CD4-positive, alpha-beta T cell treated with Interleukin-2 at 100 ng/mL for 4 hours (primary cell): ENCODE measurements around the gene WDR93.

ENCODE experiments used
- DNase-seq: peaks from one replicate; pipeline ENCODE4 v3.0.0-alpha.2; 2020; ENCODE audit warnings: low spot score

WDR93 gene

DNA sequence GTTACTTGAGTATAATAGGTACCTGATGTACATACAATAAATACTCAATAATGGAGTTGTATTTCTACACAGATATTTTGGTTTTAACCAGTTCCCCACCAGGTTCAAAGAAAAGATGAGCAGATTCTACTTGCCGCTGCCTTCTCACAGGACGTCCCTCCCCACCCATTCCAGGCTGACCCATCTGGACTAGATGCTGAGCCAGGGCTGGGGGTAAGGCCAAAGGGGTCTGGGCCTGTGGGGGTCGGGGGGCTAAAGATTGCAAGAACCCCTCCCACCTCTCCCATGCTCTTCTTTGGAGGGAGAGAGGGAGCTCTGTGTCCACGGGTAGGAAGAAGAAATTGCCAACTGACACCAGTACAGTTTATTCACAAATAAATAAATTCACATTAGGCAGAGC lies 58.9 kb downstream of the WDR93 start:
- no peak for DNase-seq

DNA sequence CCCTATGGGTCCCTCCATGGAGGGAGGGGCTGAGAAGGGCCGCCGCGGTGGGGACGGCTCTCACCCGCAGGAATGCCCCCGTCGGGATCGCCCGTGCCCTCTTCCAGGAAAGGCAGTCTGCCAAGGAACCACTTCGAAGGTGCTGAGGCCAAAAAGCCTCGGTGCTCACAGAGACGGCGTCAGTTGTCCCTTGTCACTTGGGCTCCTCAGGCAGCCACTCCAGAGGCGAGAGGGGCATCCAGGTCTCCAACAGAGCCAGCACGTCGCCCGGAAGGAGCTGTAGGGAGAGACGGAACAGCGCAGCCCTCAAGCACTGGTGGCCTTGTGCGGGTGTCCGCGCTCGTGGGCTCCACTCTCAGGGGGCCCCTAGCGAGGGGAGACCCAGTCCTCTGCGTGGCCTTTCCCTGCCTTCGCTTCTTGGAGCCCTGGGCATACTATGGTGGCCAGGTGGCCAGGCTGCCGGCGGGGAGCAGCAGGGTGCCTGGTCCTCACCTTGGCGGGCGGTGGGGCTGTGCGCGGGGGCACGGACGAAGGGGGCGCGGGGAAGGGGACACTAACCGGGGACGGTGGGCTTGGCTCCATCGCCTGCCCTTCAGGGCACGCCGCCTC lies 59.4 kb downstream of the WDR93 start:
- no peak for DNase-seq

DNA sequence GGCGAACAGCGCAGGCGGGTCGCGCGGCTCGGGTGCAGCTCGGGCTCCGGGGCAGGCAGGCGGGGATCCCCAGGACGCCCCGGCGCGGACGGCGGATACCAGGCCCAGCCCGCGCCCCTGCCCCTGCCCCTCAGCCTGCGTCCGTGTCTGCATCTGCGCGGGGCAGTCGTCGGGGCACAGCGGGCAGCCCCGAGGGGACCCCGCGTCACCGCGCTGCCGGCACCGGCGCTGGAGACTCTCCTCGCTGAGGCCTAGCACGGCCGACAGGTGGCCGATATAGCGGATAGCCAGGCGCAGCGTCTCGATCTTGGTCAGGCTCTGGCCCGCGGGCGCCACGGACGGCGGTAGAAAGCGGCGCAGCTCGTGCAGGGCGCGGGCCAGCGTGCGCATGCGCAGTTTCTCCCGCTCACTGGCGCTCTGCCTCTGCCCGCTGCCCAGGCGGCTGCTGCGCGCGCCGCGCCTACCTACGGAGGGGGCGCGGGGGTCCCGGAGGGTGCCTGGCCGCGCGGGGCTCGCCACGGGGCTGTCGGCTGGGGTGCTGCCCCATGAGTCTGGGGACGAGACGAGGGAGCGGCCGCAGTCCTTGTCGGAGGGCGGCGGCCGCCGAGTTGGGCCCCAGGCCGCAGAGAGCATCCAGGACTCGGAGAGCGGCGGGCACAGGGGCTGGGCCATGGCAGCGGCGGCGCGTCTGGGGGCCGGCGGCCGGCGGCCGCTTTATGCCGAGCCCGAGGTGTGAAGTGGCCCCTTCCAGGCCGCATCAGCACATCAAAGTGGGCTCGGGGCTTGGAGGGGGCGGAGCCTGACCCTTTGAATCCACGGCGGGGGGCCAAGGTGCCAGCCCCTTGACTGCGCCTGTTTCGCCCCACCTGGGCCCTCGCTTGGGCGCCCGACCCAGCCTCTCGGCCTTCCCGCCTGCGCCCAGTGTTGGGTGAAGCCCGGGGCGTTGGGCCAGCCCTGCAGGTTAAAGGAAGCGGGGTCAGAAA lies 60.2 kb downstream of the WDR93 start, which contains the start of gene MESP1:
Gene MESP1 (minus strand): TSS at position 690 of the 983 bp plus-strand sequence. CDS start 18 bp downstream, at position 672.
- peak; percentile 90 for DNase-seq

DNA sequence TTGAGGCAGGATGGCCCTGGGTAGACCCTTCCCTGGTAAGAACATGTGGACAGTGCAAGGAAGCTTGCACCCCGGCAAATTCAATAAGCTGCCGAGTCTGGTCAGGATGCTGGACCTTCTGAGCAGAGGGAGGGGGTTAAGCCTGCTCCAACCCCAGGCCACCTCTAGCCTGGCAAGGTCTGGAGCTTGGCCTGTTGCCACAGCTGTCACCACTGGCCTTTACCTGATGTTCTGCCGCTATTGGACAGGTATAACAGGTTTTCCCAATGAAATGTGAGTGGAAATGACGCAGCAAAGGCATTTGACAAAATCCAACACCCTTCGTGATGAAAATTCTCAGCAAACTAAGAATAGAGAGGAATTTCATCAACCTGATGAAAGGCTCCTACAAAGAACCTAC lies 61.1 kb downstream of the WDR93 start:
- no peak for DNase-seq

DNA sequence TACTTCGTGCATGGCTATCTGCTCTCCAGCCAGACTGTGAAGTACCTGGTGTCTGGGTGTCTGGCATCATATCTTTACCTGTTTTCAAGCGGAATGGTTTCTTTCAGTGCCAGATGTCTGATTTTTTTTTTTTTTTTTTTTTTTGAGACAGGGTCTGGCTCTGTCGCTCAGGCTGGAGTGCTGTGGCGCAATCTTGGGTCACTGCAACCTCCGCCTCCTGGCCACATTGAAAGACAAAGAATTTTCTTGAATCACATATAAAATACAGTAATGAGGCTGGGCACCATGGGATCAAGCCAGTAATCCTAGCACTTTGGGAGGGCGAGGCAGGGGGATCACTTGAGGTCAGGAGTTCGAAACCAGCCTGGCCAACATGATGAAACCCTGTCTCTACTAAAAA lies 63.2 kb downstream of the WDR93 start:
- no peak for DNase-seq

DNA sequence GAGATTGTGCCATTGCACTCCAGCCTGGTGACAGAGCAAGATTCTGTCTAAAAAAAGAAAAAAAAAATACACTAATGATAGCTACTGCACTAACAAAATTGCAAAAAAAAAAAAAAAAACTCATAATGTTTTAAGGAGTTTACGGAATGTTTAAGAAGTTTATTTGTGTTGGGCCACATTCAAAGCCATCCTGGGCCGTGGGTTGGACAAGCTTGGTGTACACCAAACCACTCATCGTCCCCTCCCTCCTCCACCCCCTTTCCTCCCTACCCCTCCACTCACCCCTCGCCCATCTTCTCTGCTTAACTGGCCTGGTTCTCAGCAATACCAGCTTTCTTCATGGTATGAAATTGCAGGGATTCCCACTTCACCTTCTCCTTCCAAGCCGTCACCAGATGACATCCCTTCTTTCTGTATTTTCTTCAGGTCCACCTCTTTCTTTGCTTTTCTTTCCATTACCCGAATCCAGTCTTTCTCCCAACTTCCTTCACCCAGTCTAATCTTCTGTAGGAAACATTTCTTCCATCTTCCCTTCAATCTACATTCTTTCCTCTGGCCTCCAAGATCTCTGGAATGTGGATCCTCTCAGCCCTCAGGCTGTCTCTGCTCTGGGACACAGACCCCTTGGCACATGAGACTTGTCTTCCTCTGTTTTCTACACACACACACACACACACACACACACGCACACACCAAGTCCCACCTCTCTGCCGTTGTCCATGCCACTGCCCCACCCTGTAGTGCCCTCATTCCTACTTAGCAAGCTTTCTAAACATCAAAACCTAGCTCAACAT lies 63.9 kb downstream of the WDR93 start:
- no peak for DNase-seq

DNA sequence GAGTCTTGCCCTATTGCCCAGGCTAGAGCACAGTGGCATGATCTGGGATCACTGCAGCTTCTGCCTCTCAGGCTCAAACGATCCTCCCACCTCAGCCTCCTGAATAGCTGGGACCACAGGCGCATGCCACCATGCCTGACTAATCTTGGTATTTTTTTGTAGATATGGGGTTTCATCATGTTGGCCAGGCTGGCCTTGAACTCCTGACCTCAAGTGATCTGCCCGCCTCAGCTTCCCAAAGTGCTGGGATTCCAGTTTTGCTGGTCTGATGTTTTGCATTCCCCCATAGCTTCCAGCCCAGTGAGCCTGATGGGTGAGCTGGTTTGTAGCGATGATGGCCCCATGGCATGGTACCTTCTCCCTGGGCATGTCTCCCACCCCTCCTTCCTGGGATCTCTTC lies 65.1 kb downstream of the WDR93 start:
- no peak for DNase-seq

DNA sequence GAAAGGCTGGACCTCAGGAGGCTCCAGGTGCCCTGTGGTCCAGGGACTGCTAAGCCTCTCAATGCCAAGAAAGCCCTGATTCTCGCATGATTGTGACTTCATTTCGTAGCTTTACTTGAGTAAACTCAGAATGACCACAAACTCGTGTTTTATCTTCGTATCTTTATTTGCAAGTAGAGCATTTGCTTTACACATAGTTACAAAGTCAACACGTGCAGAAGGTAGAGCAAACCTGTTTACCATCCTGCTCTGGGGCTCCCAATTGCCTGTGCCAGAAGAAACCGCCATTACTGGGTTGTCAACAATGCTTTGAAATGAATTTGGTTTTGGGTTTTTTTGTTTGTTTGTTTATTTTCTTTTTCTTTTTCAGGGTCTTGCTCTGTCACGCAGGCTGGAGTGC lies 66.3 kb downstream of the WDR93 start:
- no peak for DNase-seq

DNA sequence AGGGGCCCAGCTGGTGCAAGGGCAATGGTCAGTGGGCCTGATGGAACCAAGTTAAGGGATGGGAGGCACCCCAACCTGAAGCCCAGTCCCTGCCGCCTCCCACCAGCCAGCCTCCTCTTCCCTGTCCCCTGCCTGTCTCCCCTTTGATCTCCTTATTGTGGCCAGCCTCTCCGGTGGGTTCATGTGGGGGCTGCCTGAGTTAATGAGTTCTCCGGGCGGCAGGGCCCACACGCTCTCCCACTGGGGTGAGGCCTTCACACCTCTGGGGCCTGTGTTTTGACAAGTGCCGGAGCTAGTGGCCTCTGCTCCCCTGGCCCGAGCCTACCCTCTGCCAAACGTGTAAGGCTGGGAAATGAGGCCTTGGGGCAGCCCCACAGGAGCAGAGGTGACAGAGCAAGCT lies 67.7 kb downstream of the WDR93 start:
- no peak for DNase-seq

DNA sequence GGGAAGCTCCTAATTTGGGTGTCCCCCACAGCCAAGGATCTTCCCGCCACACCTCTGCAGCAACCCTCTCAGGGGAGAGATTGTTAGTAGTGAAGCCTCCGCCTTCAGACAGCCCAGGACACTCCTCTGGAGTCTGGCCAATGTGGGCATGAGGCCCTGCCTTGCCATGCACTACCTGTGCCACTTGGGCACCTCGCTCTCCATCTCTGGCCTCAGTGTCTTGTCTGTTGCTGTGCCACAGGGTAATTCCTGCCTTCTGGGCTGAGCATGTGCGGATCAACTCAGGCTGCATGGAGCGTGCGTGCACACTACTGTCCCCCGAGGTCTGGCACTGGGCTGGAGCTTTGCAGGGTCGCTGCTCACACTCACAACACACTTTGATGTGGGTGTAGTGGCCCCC lies 68.4 kb downstream of the WDR93 start:
- DNase-seq: no peak

DNA sequence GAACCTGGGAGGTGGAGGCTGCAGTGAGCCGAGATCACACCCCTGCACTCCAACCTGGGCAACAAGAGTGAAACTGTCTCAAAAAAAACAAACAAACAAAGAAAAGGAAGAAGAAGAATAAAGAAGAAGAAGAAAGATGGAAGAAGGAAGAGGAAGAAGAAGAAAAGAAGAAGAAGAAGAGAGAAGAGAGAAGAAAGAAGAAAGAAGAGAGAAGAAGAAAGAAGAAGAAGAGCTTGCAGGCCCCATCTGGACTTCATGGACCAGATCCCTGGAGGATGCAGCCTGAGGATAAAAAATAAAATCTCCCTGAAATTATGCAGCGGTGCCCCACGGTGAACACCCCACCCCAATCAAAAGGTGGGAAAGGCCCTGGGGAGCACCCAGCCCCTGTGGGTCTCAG lies 69.2 kb downstream of the WDR93 start:
- no peak for DNase-seq

DNA sequence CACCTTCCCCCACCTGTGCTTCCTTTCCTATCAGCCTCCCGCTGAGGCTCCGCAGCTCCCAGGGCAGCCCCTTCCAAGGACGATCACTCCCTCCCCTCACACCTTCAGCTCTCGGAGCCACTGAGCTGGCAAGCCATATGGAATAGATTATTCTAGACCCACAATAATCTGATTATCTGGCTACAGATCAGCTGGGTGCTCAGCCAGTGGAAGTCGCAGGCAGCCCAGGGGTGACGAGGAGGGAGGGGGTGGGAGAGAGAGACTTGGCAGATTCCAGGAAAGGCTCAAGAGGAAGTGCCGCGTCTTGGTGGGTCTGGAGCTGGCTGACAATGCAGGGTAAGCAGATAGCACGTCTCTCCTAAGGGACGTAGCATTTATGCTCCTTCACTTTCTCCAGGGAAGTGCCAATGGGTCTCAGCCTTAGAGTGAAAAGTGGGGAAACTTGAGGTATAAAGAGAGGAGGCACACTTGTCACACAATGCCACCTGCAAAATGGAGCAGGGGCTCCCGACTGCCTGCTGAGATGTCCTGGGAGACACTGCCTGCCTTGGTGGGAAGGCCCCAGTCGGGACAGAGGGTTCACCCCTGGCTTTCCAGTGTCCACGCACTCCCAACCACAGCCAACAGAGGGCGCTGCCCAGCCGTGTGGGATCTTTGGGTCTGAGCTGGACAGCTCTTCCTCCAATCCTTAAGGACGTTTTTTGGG lies 69.8 kb downstream of the WDR93 start:
- DNase-seq: peak; percentile 65

DNA sequence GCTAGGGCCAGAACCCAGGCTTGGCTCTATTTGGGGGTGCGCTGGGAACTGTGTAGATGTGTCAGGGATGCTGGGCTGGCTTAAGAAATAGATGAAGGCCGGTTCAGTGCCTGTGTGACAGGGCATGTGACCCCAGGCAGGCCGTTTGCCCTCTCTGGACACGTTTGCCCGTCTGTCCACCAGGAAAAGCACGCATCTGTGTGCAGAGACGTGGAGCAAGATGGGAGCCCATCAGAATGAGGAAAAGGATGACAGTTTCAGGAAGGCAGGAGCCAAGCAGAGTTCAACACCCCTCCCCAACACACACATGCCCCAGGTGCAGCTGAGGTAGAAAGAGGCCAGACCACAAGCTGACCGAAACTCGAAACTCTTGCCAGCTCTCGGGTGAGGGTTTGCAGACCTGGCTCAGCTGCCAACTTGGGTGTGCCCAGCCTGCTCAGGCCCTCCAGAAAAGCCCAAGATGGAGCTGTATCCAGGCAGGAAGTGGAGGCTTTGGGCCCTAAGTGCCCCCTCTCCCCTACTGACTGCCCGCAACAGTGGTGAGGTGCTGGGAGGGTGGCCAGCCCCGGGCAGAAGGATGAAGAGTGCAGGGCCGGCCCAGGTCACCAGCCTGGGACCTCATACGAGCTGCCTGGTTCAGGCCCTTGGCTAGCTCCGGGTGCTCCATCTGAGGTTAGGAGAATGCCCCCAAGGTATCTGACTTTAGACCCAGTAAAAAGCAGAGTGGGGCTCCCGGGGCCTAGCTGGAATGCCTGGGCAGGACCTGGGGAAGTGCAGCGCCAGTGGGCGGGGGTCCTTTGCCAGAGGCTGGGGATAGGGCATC lies 70.6 kb downstream of the WDR93 start:
- DNase-seq: no peak

DNA sequence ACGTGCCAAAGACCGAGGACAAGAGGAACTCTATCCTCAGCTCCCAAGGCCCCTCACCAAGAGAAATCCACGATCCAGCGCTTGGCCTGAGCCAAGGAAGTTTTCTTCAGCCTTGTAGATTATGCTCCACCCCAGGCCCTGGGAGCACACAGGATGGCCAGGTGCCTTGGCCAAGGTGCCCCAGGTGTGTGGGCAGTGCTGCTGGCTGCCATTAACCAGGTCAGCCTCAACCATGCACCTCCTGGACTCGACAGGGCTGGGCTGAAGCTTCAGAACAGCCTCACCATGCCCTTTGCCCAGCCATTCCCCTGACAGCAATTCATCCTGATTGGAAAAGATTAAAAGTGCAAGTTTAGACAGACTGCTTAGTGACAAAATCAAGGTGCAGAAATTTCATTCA lies 71.3 kb downstream of the WDR93 start:
- DNase-seq: no peak

DNA sequence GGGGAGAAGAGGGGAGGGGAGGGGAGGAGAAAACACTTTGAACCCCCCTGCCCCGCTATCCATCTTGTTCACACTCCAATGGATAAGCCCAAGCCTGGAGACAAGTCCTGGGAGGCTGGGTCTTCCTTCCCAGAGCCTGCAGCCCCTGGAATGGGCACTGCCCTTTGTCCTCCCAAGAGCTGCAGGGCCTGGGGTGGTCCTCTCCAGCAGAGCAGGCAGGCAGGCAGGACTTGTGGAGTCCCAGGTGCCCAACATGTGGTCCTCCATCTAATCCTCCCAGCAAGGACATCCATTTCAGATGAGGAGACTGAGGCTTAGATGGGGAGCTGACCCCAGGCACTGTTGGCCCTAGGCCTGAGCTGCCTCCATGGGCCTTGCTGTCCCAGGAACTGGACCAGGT lies 75.1 kb downstream of the WDR93 start:
- DNase-seq: no peak

DNA sequence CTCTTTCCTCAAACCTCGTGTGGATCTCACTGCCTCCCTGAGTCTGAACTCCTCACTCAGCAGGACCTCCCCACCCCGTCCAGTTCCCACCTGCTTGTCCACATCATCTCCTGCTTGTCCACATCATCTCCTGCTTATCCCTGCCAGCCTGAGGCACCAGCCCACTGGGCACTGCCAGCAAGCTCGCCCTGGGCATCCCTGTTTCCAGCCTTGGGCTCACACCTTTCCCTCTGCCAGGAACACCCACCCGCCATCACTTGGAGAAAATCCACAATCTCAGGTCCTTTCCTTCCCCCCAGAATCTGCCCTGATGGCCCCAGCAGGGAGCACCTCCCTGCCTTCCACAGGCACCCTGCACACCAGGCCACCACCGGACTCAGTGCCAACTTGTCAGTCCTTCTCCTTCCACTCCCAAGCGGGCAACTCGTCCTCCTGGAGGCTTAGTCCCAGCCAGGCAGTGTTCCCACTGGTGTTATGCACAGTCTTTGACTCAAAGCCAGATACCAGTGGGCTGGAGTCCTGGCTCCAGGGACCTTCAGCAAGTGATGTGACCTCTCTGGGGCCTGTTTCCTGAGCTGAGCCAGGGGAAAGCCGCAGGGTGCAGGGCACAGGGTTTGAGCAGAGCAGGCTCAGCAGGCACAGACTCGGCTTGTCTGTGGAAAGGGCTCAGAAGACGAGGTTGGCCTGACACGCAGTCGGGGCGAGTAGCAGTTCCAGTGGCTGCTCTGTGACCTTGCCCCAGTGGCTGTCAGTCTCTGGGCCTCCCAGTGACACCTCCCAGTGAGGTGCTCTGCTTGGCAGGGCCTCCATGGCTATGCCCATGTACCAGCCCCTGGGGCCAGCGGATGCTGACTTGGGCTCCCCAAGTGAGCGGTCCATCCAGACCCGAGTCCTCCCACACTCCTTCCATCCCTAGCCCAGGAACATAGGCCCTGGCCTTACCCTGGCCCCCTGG lies 76.0 kb downstream of the WDR93 start:
- DNase-seq: no peak

DNA sequence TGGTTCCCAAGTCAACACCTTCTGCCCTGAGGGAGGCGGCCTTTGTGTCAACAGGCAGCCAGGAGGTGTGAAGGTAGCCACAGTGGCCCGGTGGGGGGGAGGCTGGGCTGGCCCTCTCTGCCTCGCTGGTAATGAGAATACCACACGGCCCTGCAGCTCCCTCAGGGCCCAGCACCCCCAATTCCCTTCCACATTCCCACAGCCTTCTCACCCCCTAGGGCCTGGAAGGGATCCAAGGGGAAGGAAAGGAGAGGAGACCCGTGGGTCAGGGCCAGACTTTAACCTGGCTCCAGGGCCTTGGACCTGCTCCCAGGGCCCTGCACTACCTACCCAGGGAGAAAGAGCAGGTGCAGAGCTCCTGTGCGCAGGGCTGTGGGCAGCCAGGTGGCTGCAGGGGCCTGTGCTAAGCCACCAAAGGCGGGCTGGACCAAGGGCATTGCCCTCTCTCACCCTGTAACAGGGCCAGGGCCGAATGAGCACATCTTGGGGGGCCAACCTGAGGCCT lies 76.9 kb downstream of the WDR93 start:
- no peak for DNase-seq

DNA sequence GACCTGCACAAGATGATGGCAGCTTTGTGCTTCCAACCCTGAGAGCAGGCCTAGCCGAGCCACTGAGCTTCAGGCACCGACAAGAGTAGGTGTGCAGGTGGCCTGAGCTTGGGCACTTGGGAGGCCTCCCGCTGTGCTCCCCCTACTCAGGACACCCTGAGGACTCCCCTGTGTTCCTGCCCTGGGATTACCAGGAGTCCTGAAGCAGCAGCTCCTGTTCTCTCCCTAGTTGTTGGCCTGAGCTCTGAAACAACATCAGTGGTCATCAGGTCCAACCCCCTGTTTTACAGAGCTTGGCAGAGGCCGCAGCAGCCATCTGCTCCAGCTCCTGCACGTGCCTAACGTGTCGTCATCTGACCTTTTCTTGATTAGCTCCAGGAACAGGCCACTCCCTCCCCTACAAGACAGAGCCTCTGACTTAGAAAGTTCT lies 77.5 kb downstream of the WDR93 start:
- DNase-seq: no peak

DNA sequence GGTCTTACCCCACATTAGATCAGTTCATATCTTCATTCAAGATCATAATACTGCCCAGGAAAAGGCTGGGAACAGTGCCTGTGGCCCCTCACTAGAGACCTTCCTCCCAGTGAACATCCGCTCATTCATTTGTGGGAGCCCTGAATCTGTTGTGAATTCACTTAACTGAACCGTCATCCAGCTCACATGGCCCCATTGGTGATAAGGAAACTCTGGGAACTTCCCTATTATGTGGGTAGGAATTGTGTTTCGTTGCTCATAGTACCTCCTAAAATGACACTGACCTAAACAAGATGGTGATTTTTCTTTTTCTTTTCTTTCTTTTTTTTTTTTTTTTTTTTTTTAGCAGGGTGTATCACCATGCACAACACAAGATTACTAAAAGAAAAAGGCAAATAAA lies 78.8 kb downstream of the WDR93 start:
- no peak for DNase-seq

DNA sequence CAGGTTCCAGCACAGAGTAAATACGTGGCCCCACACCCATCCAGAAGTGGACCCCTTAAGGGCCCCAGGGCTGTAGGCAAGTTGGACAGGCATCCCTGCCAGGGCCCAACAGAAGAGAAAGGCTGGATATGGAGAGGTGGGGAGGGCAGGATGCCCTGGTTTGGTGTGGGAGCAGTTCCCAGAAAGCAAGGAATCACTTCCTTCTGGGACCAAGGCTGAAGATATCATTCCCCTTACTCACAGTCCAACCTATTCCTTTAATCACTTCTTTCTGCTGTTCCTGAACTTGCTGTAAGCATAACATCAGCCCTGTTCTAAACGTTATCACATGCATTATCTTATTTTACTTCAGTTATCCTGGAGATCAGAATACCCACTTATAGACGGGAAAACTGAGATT lies 79.4 kb downstream of the WDR93 start:
- no peak for DNase-seq
